ENCODE data around the gene RAB27B. TPM values are rescaled to one million over a fixed set of nuclear protein-coding genes. Genes with fewer than 3 reads are reported as not detected.

The RAB27B gene
- polyA plus RNA-seq, 2 of the 4 experiments (the other 2 are of a cell fraction), result 11.0 to 13.2 TPM

GRCh38 chr18:54914816-54915215 lies 86.5 kb downstream of the RAB27B start (continued):
- no peak for TF ChIP-seq PHF8 (IDR thresholded peaks at IDR 0.05; ENCODE audit: borderline replicate concordance, low read depth)

GRCh38 chr18:54916507-54916906 lies 88.2 kb downstream of the RAB27B start:
- CTCF ChIA-PET, result no interaction called here
- POLR2A ChIA-PET, result no interaction called here
- WGBS (ENCODE audit: missing lambda C conversion rate), result 85% methylated on average over 3 of the region's 3 CpGs
- no peak for ATAC-seq
- Histone ChIP-seq H3K4me1 (no peaks in the 10 kb centered on the region), H3K9me3 (no peaks in the 10 kb centered on the region), H3K4me3 (no peak overlapping the region), H3K27ac (no peak overlapping the region), H3K4me2 (no peak overlapping the region)
- FAIRE-seq, result no peak
- TF ChIP-seq REST (IDR thresholded peaks at IDR 0.05), result no peak
- TF ChIP-seq MAX (IDR thresholded peaks at IDR 0.05), result no peak
- TF ChIP-seq FOSB (CRISPR knock-in tag; IDR thresholded peaks at IDR 0.05), result no peak
- no peak for TF ChIP-seq ESRRA (IDR thresholded peaks at IDR 0.05; ENCODE audit: borderline replicate concordance, low read length)
- no peak for TF ChIP-seq TFCP2L1 (CRISPR knock-in tag; IDR thresholded peaks at IDR 0.05)
- no peak for TF ChIP-seq ATOH8 (CRISPR knock-in tag; IDR thresholded peaks at IDR 0.05; ENCODE audit: low read depth)
- no peak for TF ChIP-seq HEYL (CRISPR knock-in tag; IDR thresholded peaks at IDR 0.05)
- no peak for TF ChIP-seq TP53 (CRISPR knock-in tag; IDR thresholded peaks at IDR 0.05)
- TF ChIP-seq HDAC2 (IDR thresholded peaks at IDR 0.05), result no peak
- TF ChIP-seq HMGXB4 (CRISPR knock-in tag; IDR thresholded peaks at IDR 0.05; ENCODE audit: borderline replicate concordance), result no peak
- no peak for TF ChIP-seq KDM1A (IDR thresholded peaks at IDR 0.05; ENCODE audit: low read depth)
- TF ChIP-seq ZFP36 (IDR thresholded peaks at IDR 0.05; ENCODE audit: borderline replicate concordance, partially characterized antibody), result no peak
- TF ChIP-seq SMC3 (IDR thresholded peaks at IDR 0.05), result no peak
- TF ChIP-seq RAD21 (conservative IDR thresholded peaks at IDR 0.05 in 1 of 2, IDR thresholded peaks at IDR 0.05 in 1 of 2), result no peak
- TF ChIP-seq CBX2 (IDR thresholded peaks at IDR 0.05; ENCODE audit: borderline replicate concordance, low read depth), result no peak
- no peak for TF ChIP-seq NR3C1 (IDR thresholded peaks at IDR 0.05)
- no peak for TF ChIP-seq CEBPB (IDR thresholded peaks at IDR 0.05)
- no peak for DNase-seq (ENCODE audit: low read depth in 1 of 2, low spot score in 1 of 2)

GRCh38 chr18:54918060-54918459 lies 89.8 kb downstream of the RAB27B start:
- H3K27ac ChIP-seq, result no peak overlapping the region
- H3K4me1 ChIP-seq, result no peaks in the 10 kb centered on the region
- TF ChIP-seq RNF2 (IDR thresholded peaks at IDR 0.05; ENCODE audit: borderline replicate concordance, low read depth) (no peak), ZSCAN20 (CRISPR knock-in tag; IDR thresholded peaks at IDR 0.05) (no peak), CEBPB (IDR thresholded peaks at IDR 0.05) (no peak), CBX2 (IDR thresholded peaks at IDR 0.05; ENCODE audit: borderline replicate concordance, low read depth) (no peak), TP53 (CRISPR knock-in tag; IDR thresholded peaks at IDR 0.05) (no peak), SMC3 (IDR thresholded peaks at IDR 0.05) (no peak), HOXB5 (CRISPR knock-in tag; IDR thresholded peaks at IDR 0.05) (no peak), KDM5A (IDR thresholded peaks at IDR 0.05) (no peak), GATA3 (IDR thresholded peaks at IDR 0.05; ENCODE audit: borderline replicate concordance) (no peak), BCL3 (IDR thresholded peaks at IDR 0.05) (no peak), FOXS1 (CRISPR knock-in tag; IDR thresholded peaks at IDR 0.05) (no peak), EP300 (IDR thresholded peaks at IDR 0.05) (no peak), MAX (IDR thresholded peaks at IDR 0.05) (no peak), CHD2 (IDR thresholded peaks at IDR 0.05; ENCODE audit: low read length, partially characterized antibody) (no peak), FOSB (CRISPR knock-in tag; IDR thresholded peaks at IDR 0.05) (no peak), HOXB13 (CRISPR knock-in tag; IDR thresholded peaks at IDR 0.05; ENCODE audit: low read depth) (no peak), KDM1A (IDR thresholded peaks at IDR 0.05; ENCODE audit: low read depth) (no peak), RARB (CRISPR knock-in tag; IDR thresholded peaks at IDR 0.05) (no peak)
- no peak for ATAC-seq
- ChIA-PET CTCF (interaction anchor here (0.7 kb wide), 1 partner anchor 65 kb away, joined by 3 read pairs; no protein-coding TSS in a partner anchor), POLR2A (no interaction called here)
- 86% methylated on average over 1 of the region's 4 CpGs for WGBS (ENCODE audit: missing lambda C conversion rate)
- no peak for DNase-seq (ENCODE audit: low read depth in 1 of 2, low spot score in 1 of 2)
- no peak for FAIRE-seq
- H3K4me3 ChIP-seq, result no peak overlapping the region
- H3K9me3 ChIP-seq, result no peaks in the 10 kb centered on the region
- H3K4me2 ChIP-seq, result no peak overlapping the region

Measured in A549 (cell line).